SK-N-SH treated with all-trans-retinoic acid at 6 μM for 48 hours (cell line): ENCODE measurements around the gene CYTH4.
A peak's percentile ranks its signal among the peaks of the same experiment; 100 is the strongest.

Source experiments
- ATAC-seq: fragments of 200-7000 bp; cut with Tn5 transposase; 3 replicates; pipeline ENCODE4 v1.9.1; 2020; ENCODE audit warnings: mild to moderate bottlenecking, moderate library complexity
- ARNTL ChIP-seq: fragments of 450-650 bp; formaldehyde crosslinking; IDR thresholded peaks from 2 replicates; pipeline ENCODE4 v1.5.0; 2020; ENCODE audit warnings: low read depth, mild to moderate bottlenecking, moderate library complexity, borderline replicate concordance
- BACH2 ChIP-seq: fragments of 250-450 bp; sonication (Bioruptor Pico); IDR thresholded peaks from 2 replicates; pipeline ENCODE4 v1.9.0; 2021; ENCODE audit warnings: mild to moderate bottlenecking, borderline replicate concordance
- CREB5 ChIP-seq: fragments of 250-450 bp; sonication (Bioruptor Pico); IDR thresholded peaks from 2 replicates; pipeline ENCODE4 v1.5.1; 2020; ENCODE audit warnings: low read depth, mild to moderate bottlenecking, moderate library complexity
- CSDC2 ChIP-seq: fragments of 250-450 bp; sonication (Bioruptor Pico); IDR thresholded peaks from 2 replicates; pipeline ENCODE4 v1.5.0; 2020; ENCODE audit warnings: mild to moderate bottlenecking, moderate library complexity
- ESRRG ChIP-seq: fragments of 250-450 bp; sonication (Bioruptor Pico); IDR thresholded peaks from 2 replicates; pipeline ENCODE4 v1.6.1; 2021; ENCODE audit warnings: mild to moderate bottlenecking
- GLIS3 ChIP-seq: fragments of 250-450 bp; sonication (Bioruptor Pico); IDR thresholded peaks from 2 replicates; pipeline ENCODE4 v1.5.0; 2020; ENCODE audit warnings: mild to moderate bottlenecking, moderate library complexity
- ISL1 ChIP-seq: fragments of 250-450 bp; sonication (Bioruptor Pico); IDR thresholded peaks from 2 replicates; pipeline ENCODE4 v2.1.2; 2022; ENCODE audit warnings: mild to moderate bottlenecking, moderate library complexity
- OSR1 ChIP-seq: fragments of 250-450 bp; sonication (Bioruptor Pico); IDR thresholded peaks from 2 replicates; pipeline ENCODE4 v1.8.0; 2022; ENCODE audit warnings: moderate library complexity, mild to moderate bottlenecking, inconsistent platforms
- PATZ1 ChIP-seq: fragments of 250-450 bp; sonication (Bioruptor Pico); IDR thresholded peaks from 2 replicates; pipeline ENCODE4 v1.8.0; 2020; ENCODE audit warnings: mild to moderate bottlenecking, moderate library complexity, borderline replicate concordance
- POU6F1 ChIP-seq: fragments of 250-450 bp; sonication (Bioruptor Pico); IDR thresholded peaks from 2 replicates; pipeline ENCODE4 v1.8.0; 2021; ENCODE audit warnings: low read depth, mild to moderate bottlenecking, moderate library complexity, borderline replicate concordance
- PPARA ChIP-seq: fragments of 250-450 bp; sonication (Bioruptor Pico); IDR thresholded peaks from 2 replicates; pipeline ENCODE4 v1.5.0; 2020; ENCODE audit warnings: mild to moderate bottlenecking, borderline replicate concordance
- RARB ChIP-seq: fragments of 250-450 bp; sonication (Bioruptor Pico); IDR thresholded peaks from 2 replicates; pipeline ENCODE4 v1.8.0; 2021; ENCODE audit warnings: mild to moderate bottlenecking, moderate library complexity
- SNAI2 ChIP-seq: fragments of 250-450 bp; sonication (Bioruptor Pico); IDR thresholded peaks from 2 replicates; pipeline ENCODE4 v1.5.0; 2020; ENCODE audit warnings: mild to moderate bottlenecking, moderate library complexity
- TCF4 ChIP-seq: fragments of 250-450 bp; sonication (Bioruptor Pico); IDR thresholded peaks from 2 replicates; pipeline ENCODE4 v1.8.0; 2021; ENCODE audit warnings: mild to moderate bottlenecking, moderate library complexity, borderline replicate concordance
- TOX ChIP-seq: fragments of 250-450 bp; sonication (Bioruptor Pico); IDR thresholded peaks from 2 replicates; pipeline ENCODE4 v1.8.0; 2021; ENCODE audit warnings: mild to moderate bottlenecking, moderate library complexity, borderline replicate concordance
- TSHZ2 ChIP-seq: fragments of 250-450 bp; sonication (Bioruptor Pico); IDR thresholded peaks from 2 replicates; pipeline ENCODE4 v1.5.0; 2020; ENCODE audit warnings: mild to moderate bottlenecking, moderate library complexity
- ZC3H10 ChIP-seq: fragments of 250-450 bp; sonication (Bioruptor Pico); IDR thresholded peaks from 2 replicates; pipeline ENCODE4 v1.5.1; 2021; ENCODE audit warnings: mild to moderate bottlenecking, moderate library complexity
- ZFP3 ChIP-seq: fragments of 250-450 bp; sonication (Bioruptor Pico); IDR thresholded peaks from 2 replicates; pipeline ENCODE4 v1.5.0; 2020; ENCODE audit warnings: mild to moderate bottlenecking, moderate library complexity
- ZFP30 ChIP-seq: fragments of 450-650 bp; formaldehyde crosslinking; IDR thresholded peaks from 2 replicates; pipeline ENCODE4 v1.5.0; 2022; ENCODE audit warnings: mild to moderate bottlenecking, moderate library complexity
- ZNF565 ChIP-seq: fragments of 450-650 bp; formaldehyde crosslinking; conservative IDR thresholded peaks from 2 replicates; pipeline ENCODE4 v1.5.0; 2020; ENCODE audit warnings: low read depth, mild to moderate bottlenecking, moderate library complexity
- ZNF70 ChIP-seq: fragments of 450-650 bp; formaldehyde crosslinking; IDR thresholded peaks from 2 replicates; pipeline ENCODE4 v1.5.0; 2020; ENCODE audit warnings: mild to moderate bottlenecking, moderate library complexity
- ZNF8 ChIP-seq: fragments of 450-650 bp; formaldehyde crosslinking; IDR thresholded peaks from 2 replicates; pipeline ENCODE4 v1.5.0; 2020; ENCODE audit warnings: mild to moderate bottlenecking, moderate library complexity
- TF ChIP-seq, protein P1 (sequence below): fragments of 250-450 bp; sonication (Bioruptor Pico); IDR thresholded peaks from 2 replicates; pipeline ENCODE4 v1.5.1; 2021; ENCODE audit warnings: mild to moderate bottlenecking, moderate library complexity

The CYTH4 gene

GRCh38 chr22:37260155-37260795, 22.0 kb upstream of the CYTH4 start (continued):
- TF ChIP-seq PATZ1 (CRISPR knock-in tag) (no peak), ZFP3 (CRISPR knock-in tag) (no peak)

GRCh38 chr22:37260901-37261336, 21.4 kb upstream of the CYTH4 start:
- TF ChIP-seq ZFP30: no peak
- TF ChIP-seq PATZ1 (CRISPR knock-in tag): no peak
- no peak for TF ChIP-seq ZNF70 (CRISPR knock-in tag)
- no peak for TF ChIP-seq OSR1 (CRISPR knock-in tag)
- no peak for TF ChIP-seq CREB5 (CRISPR knock-in tag)
- TF ChIP-seq ZC3H10: no peak
- no peak for TF ChIP-seq GLIS3 (CRISPR knock-in tag)
- TF ChIP-seq TOX: no peak
- no peak for TF ChIP-seq RARB
- TF ChIP-seq ESRRG (CRISPR knock-in tag): no peak
- no peak for TF ChIP-seq CSDC2 (CRISPR knock-in tag)
- TF ChIP-seq ZNF565 (CRISPR knock-in tag): no peak
- no peak for TF ChIP-seq ISL1
- TF ChIP-seq POU6F1 (CRISPR knock-in tag): no peak
- no peak for TF ChIP-seq ZFP3 (CRISPR knock-in tag)
- no peak for TF ChIP-seq SNAI2 (CRISPR knock-in tag)
- TF ChIP-seq TCF4 (CRISPR knock-in tag): no peak
- no peak for TF ChIP-seq PPARA (CRISPR knock-in tag)
- ATAC-seq: peak; percentile 82

DNA sequence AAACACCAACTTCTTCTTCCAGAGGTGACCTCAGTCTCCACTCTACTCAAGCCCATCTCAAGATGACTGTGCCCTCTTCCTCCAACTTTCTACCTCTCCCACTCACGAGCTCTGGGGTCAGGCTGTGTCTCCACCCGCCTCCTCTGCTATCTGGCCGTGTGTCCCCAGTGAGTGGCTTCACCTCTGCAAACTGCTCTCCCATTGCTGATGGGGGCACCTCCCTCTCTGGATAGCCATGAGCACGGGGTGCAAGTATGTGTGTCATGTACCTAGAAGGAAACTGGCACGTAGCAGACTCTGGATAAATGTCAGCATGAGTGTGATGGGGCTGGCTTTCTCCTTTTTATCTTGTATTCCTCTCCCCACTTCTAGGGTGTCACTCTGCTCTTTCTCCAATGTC, 20.0 kb upstream of the CYTH4 start:
- TF ChIP-seq ZNF8 (no peak), OSR1 (CRISPR knock-in tag) (no peak), TCF4 (CRISPR knock-in tag) (no peak), ZFP30 (no peak), BACH2 (CRISPR knock-in tag) (no peak), PPARA (CRISPR knock-in tag) (no peak), CREB5 (CRISPR knock-in tag) (no peak), ZC3H10 (no peak), POU6F1 (CRISPR knock-in tag) (no peak), ZNF70 (CRISPR knock-in tag) (no peak), ISL1 (no peak), RARB (no peak), ZNF565 (CRISPR knock-in tag) (no peak), TOX (no peak), ESRRG (CRISPR knock-in tag) (no peak), SNAI2 (CRISPR knock-in tag) (no peak), ARNTL (no peak), TSHZ2 (no peak)
- TF ChIP-seq, protein P1, sequence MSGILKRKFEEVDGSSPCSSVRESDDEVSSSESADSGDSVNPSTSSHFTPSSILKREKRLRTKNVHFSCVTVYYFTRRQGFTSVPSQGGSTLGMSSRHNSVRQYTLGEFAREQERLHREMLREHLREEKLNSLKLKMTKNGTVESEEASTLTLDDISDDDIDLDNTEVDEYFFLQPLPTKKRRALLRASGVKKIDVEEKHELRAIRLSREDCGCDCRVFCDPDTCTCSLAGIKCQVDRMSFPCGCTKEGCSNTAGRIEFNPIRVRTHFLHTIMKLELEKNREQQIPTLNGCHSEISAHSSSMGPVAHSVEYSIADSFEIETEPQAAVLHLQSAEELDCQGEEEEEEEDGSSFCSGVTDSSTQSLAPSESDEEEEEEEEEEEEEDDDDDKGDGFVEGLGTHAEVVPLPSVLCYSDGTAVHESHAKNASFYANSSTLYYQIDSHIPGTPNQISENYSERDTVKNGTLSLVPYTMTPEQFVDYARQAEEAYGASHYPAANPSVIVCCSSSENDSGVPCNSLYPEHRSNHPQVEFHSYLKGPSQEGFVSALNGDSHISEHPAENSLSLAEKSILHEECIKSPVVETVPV (CRISPR knock-in tag): no peak

More for the DNA sequence above, 20.0 kb upstream of the CYTH4 start:
- no peak for ATAC-seq
